DND-41 (cell line): ENCODE measurements around the gene RAB35.

ENCODE experiments used
- CTCF ChIP-seq: IDR thresholded peaks from 2 replicates; pipeline ENCODE4 v1.5.1; 2012; ENCODE audit warnings: borderline replicate concordance, low read length, moderate library complexity, mild to moderate bottlenecking; ENCODE audit not compliant: poor library complexity, severe bottlenecking; ENCODE audit errors: extremely low read depth
- EZH2 ChIP-seq: IDR thresholded peaks from 3 replicates; pipeline ENCODE4 v1.6.1; 2012; ENCODE audit warnings: borderline replicate concordance, low read depth, mild to moderate bottlenecking, moderate library complexity, low read length, inconsistent platforms; ENCODE audit not compliant: severe bottlenecking

GRCh38 chr12:120051535-120051934, 65.0 kb downstream of the RAB35 start:
- TF ChIP-seq CTCF: no peak
- no peak for TF ChIP-seq EZH2
